C4-2B (cell line): ENCODE results near the gene GRIP1.

Experiments
- ZFX ChIP-seq: fragments of 450-650 bp; IDR thresholded peaks from 2 replicates; pipeline ENCODE4 v1.6.1; 2017
- TF ChIP-seq, protein P1 (sequence below): fragments of 450-650 bp; conservative IDR thresholded peaks from 2 replicates; pipeline ENCODE4 v1.5.1; 2017; ENCODE audit warnings: mild to moderate bottlenecking

GRCh38 chr12:66571361-66571915 is 107.4 kb downstream of the GRIP1 start:
- no peak for TF ChIP-seq ZFX
- TF ChIP-seq, protein P1, sequence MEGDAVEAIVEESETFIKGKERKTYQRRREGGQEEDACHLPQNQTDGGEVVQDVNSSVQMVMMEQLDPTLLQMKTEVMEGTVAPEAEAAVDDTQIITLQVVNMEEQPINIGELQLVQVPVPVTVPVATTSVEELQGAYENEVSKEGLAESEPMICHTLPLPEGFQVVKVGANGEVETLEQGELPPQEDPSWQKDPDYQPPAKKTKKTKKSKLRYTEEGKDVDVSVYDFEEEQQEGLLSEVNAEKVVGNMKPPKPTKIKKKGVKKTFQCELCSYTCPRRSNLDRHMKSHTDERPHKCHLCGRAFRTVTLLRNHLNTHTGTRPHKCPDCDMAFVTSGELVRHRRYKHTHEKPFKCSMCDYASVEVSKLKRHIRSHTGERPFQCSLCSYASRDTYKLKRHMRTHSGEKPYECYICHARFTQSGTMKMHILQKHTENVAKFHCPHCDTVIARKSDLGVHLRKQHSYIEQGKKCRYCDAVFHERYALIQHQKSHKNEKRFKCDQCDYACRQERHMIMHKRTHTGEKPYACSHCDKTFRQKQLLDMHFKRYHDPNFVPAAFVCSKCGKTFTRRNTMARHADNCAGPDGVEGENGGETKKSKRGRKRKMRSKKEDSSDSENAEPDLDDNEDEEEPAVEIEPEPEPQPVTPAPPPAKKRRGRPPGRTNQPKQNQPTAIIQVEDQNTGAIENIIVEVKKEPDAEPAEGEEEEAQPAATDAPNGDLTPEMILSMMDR = no peak
